ENCODE measurements around the gene NR1D1. TPM values are rescaled to one million over a fixed set of nuclear protein-coding genes. Genes with fewer than 3 reads are reported as not detected.
A peak's percentile ranks its signal among the peaks of the same experiment; 100 is the strongest.

Gene NR1D1
- total RNA-seq, 2 experiments from 2014 or later, result 6.0 to 6.5 TPM

DNA sequence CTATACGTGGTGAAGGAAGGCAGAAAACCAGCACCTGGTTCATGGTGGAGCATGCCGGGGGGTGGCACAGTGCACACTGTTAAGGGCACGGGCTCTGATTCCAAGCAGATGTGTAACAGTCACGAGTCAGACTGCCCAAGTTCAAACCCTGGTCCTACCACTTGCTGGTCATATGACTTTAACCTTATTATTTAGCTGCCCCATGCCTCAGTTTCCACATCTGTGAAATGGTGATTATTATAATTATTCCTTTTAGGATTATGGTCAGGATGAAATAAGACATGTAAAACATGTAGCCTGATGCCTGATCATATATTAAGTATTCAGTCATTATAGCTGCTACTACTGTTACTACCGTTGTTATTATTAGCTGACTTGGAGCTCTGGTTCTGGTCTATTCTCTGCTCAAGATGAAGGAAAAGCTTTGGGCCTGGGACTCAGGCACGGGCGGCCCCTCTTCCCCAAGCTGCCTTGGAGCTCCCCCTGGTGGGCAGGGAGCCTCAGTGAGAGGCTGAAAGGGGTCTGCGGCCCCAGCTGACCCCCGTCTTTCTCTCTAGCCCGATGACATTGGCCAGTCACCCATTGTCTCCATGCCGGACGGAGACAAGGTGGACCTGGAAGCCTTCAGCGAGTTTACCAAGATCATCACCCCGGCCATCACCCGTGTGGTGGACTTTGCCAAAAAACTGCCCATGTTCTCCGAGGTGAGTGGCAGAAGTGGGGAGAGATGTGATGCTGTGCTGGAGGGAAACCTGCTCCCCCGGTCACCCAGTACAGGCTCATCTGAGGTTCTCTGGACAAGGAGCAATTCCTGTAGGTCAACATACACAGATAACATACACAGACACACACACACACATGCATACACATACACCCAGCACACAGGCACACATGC, 14.0 kb downstream of the NR1D1 start:
- Mint-ChIP-seq H3K27me3 (no peaks in the 10 kb centered on the region), H3K27ac (peak overlapping the region; percentile 55), H3K4me1 (ENCODE audit: low read depth) (peaks cover 8% of the 10 kb centered on the region), H3K36me3 (ENCODE audit: low read depth) (peaks cover 10% of the 10 kb centered on the region), H3K9me3 (no peaks in the 10 kb centered on the region), H3K4me3 (no peak overlapping the region)
- ATAC-seq (peak; percentile 78), DNase-seq (peak; percentile 71)
- CTCF ChIA-PET, result interaction anchor here (0.6 to 5.4 kb wide), 39 partner anchors 9 to 398 kb away, joined by 3 to 96 read pairs (median 5); partner anchors contain the start of genes CSF3, MED24, NR1D1 and RAPGEFL1
- intact Hi-C loops (cut with micrococcal nuclease), result no loop called here
- TF ChIP-seq, protein P1, sequence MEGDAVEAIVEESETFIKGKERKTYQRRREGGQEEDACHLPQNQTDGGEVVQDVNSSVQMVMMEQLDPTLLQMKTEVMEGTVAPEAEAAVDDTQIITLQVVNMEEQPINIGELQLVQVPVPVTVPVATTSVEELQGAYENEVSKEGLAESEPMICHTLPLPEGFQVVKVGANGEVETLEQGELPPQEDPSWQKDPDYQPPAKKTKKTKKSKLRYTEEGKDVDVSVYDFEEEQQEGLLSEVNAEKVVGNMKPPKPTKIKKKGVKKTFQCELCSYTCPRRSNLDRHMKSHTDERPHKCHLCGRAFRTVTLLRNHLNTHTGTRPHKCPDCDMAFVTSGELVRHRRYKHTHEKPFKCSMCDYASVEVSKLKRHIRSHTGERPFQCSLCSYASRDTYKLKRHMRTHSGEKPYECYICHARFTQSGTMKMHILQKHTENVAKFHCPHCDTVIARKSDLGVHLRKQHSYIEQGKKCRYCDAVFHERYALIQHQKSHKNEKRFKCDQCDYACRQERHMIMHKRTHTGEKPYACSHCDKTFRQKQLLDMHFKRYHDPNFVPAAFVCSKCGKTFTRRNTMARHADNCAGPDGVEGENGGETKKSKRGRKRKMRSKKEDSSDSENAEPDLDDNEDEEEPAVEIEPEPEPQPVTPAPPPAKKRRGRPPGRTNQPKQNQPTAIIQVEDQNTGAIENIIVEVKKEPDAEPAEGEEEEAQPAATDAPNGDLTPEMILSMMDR (IDR thresholded peaks at IDR 0.05), result peak; percentile 95
- POLR2A ChIA-PET, result interaction anchor here (1.0 to 1.3 kb wide), 4 partner anchors 11 to 23 kb away, joined by 3 to 4 read pairs (median 3); partner anchors contain the start of gene THRA

GRCh38 chr17:40084477-40084876, 15.9 kb downstream of the NR1D1 start:
- no peaks in the 10 kb centered on the region for H3K9me3 Mint-ChIP-seq
- DNase-seq, result no peak
- H3K36me3 Mint-ChIP-seq (ENCODE audit: low read depth), result peaks cover 10% of the 10 kb centered on the region
- TF ChIP-seq, protein P1 (IDR thresholded peaks at IDR 0.05), result no peak
- H3K4me1 Mint-ChIP-seq (ENCODE audit: low read depth), result peaks cover 8% of the 10 kb centered on the region
- ATAC-seq, result no peak
- intact Hi-C loops (cut with micrococcal nuclease), result no loop called here
- CTCF ChIA-PET, result interaction anchor here (2.2 to 5.4 kb wide), 5 partner anchors 10 to 70 kb away, joined by 9 to 96 read pairs (median 29); partner anchors contain the start of gene CSF3
- no peak overlapping the region for H3K4me3 Mint-ChIP-seq
- H3K27ac Mint-ChIP-seq, result no peak overlapping the region
- no peaks in the 10 kb centered on the region for H3K27me3 Mint-ChIP-seq
- POLR2A ChIA-PET, result interaction anchor here (0.6 to 1.6 kb wide), 3 partner anchors 9 to 16 kb away, joined by 3 to 5 read pairs (median 5); no protein-coding TSS in a partner anchor

DNA sequence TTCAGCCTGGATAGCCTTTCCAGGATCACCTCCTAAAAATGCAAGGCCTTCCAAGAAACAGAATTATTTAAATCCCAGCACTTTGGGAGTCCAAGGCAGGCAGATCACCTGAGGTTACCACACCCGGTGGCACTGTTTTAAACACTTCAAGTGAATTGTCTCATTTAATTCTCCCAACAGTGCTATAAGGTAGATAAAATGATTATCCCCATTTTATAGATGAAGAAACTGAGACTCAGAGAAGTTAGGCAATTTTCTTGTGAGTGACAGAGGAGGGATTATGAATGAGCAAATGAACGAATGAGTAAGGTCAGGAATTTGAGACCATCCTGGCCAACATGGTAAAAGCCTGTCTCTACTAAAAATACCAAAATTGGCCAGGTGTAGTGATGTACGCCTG, 20.8 kb downstream of the NR1D1 start:
- intact Hi-C loops (cut with micrococcal nuclease), result no loop called here
- no peak overlapping the region for H3K27ac Mint-ChIP-seq
- ATAC-seq (no peak), DNase-seq (no peak)
- no peaks in the 10 kb centered on the region for H3K27me3 Mint-ChIP-seq
- TF ChIP-seq, protein P1 (IDR thresholded peaks at IDR 0.05), result no peak
- ChIA-PET POLR2A (no interaction called here), CTCF (no interaction called here)
- peaks cover 2% of the 10 kb centered on the region for H3K36me3 Mint-ChIP-seq (ENCODE audit: low read depth)
- no peak overlapping the region for H3K4me3 Mint-ChIP-seq
- H3K4me1 Mint-ChIP-seq (ENCODE audit: low read depth), result peaks cover 9% of the 10 kb centered on the region
- H3K9me3 Mint-ChIP-seq, result no peaks in the 10 kb centered on the region

DNA sequence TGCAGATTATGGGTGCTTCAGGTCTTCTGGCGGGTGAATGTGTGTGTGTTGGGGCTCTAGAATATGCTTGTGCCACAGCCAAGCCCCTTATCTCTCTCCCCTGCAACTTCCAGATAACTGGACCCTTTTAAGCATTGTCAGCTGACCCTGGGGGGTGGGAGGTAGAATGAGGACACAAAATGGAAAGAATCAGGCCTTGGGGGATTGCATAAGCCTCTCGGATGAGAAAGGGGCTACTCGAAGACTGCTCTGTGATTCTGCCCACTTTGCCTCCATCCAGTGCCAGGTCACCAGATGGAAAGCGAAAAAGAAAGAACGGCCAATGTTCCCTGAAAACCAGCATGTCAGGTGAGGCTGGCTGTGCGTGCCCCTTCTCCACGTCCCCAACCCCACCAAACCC, 23.8 kb downstream of the NR1D1 start:
- CTCF ChIA-PET, result interaction anchor here (0.7 to 6.9 kb wide), 13 partner anchors 8 to 164 kb away, joined by 3 to 168 read pairs (median 29); partner anchors contain the start of genes CSF3, MED24, NR1D1 and THRA
- Mint-ChIP-seq H3K4me3 (no peak overlapping the region), H3K27ac (no peak overlapping the region), H3K4me1 (ENCODE audit: low read depth) (peaks cover 21% of the 10 kb centered on the region), H3K36me3 (ENCODE audit: low read depth) (no peaks in the 10 kb centered on the region), H3K27me3 (no peaks in the 10 kb centered on the region), H3K9me3 (no peaks in the 10 kb centered on the region)
- TF ChIP-seq, protein P1 (IDR thresholded peaks at IDR 0.05), result no peak
- intact Hi-C loops (cut with micrococcal nuclease), result no loop called here
- DNase-seq, result no peak
- ATAC-seq, result no peak
- POLR2A ChIA-PET, result interaction anchor here (0.9 to 2.1 kb wide), 4 partner anchors 12 to 23 kb away, joined by 4 to 9 read pairs (median 5); partner anchors contain the start of gene MED24
